K562 (cell line): Measurements from ENCODE around the gene MRGPRD. TPM values are rescaled to one million over a fixed set of nuclear protein-coding genes. Genes with fewer than 3 reads are reported as not detected.
"Not testable (repeated sequence)": the region's sequence is repeated elsewhere in the genome, so short reads cannot be mapped to it uniquely, and the experiment has no call there.

Source experiments
- ATAC-seq: fragments of 200-7000 bp; cut with Tn5 transposase; 3 replicates; pipeline ENCODE4 v1.9.1; 2020; ENCODE audit warnings: moderate library complexity
- BruUV-seq: library from RNA; stranded (reverse); fragments of 400-500 nt; replicated peaks from 2 replicates; lab custom pipeline; 2021; lab: Mats Ljungman, UMichigan
- CTCF ChIA-PET: fragments of 300-600 bp; formaldehyde crosslinking; extraction: SDS; loops from one replicate; lab custom pipeline; 2021; ENCODE audit warnings: low intra/inter-chr PET ratio; lab: Yijun Ruan, JAX
- POLR2A ChIA-PET: fragments of 300-600, 350-650 bp; sonication (Branson Sonifier 250); formaldehyde crosslinking; extraction: SDS; loops from one replicate; lab custom pipeline; 2021; ENCODE audit warnings: antibody characterized with exemption, inconsistent platforms; lab: Yijun Ruan, JAX
- DNase-seq, 4 experiments: peaks; one replicate each; pipeline versions ENCODE4 v3.0.0 to v3.0.0-alpha.2; 2011 to 2018; ENCODE audit warnings: low spot score in 3 of 4, mixed read lengths in 3 of 4; ENCODE audit errors: extremely low read depth in 1 of 4
- FAIRE-seq: peaks from 2 replicates; lab custom pipeline; 2011; peaks lifted over from hg19 to GRCh38; lab: Jason Lieb, UNC
- H2AFZ ChIP-seq: 2 replicates; pipeline ENCODE4 v1.6.0; 2011; ENCODE audit warnings: low read depth, low read length, control low read depth, inconsistent platforms
- H3K27ac ChIP-seq: fragments of 200-600 bp; 3 replicates; pipeline ENCODE4 v1.8.0; 2011; ENCODE audit warnings: low read depth, mild to moderate bottlenecking, control low read depth, inconsistent platforms, low read length, moderate library complexity, mixed read lengths; ENCODE audit errors: extremely low read depth
- H3K27me3 ChIP-seq, 2 experiments: fragments of 300-600 bp in 1 of 2; 2 replicates in 1 of 2; 3 replicates in 1 of 2; pipeline versions ENCODE4 v1.6.0 to v1.8.0; 2011; ENCODE audit warnings: inconsistent platforms in 2 of 2, low read length in 2 of 2, mild to moderate bottlenecking in 1 of 2, mixed read lengths in 1 of 2, moderate library complexity in 1 of 2; ENCODE audit not compliant: control insufficient read depth in 2 of 2, insufficient read depth in 2 of 2
- H3K36me3 ChIP-seq: fragments of 300-600 bp; 3 replicates; pipeline ENCODE4 v1.8.0; 2011; ENCODE audit warnings: mild to moderate bottlenecking, low read length, inconsistent platforms; ENCODE audit not compliant: control insufficient read depth, insufficient read depth
- H3K4me1 ChIP-seq, 2 experiments: fragments of 200-600 bp in 1 of 2; replicated peaks in 1 of 2; 2 replicates in 1 of 2; 3 replicates in 1 of 2; pipeline versions ENCODE4 v1.5.1 to v1.8.0; 2011; ENCODE audit warnings: inconsistent platforms in 2 of 2, low read length in 2 of 2, mild to moderate bottlenecking in 1 of 2, mixed read lengths in 1 of 2, moderate library complexity in 1 of 2; ENCODE audit not compliant: control insufficient read depth in 2 of 2, insufficient read depth in 2 of 2
- H3K4me2 ChIP-seq: 2 replicates; pipeline ENCODE4 v1.6.1; 2011; ENCODE audit warnings: low read length, control low read depth, inconsistent platforms, mixed read lengths; ENCODE audit not compliant: insufficient read depth
- H3K4me3 ChIP-seq: fragments of 200-600 bp; sonication (generic), shearing (Covaris generic); 2 replicates; pipeline ENCODE4 v1.5.1; 2016; ENCODE audit warnings: control low read depth, inconsistent platforms
- H3K79me2 ChIP-seq: fragments of 200-600 bp; 3 replicates; pipeline ENCODE4 v1.8.0; 2011; ENCODE audit warnings: low read length, inconsistent platforms; ENCODE audit not compliant: control insufficient read depth, insufficient read depth
- H3K9ac ChIP-seq, 2 experiments: 2 replicates each; pipeline versions ENCODE4 v1.6.0 to v1.6.1; 2011; ENCODE audit warnings: low read depth in 2 of 2, low read length in 2 of 2, control low read depth in 1 of 2, inconsistent platforms in 1 of 2, mild to moderate bottlenecking in 1 of 2, mixed read lengths in 1 of 2; ENCODE audit not compliant: insufficient read depth in 1 of 2
- H3K9me1 ChIP-seq: one replicate; pipeline ENCODE4 v1.6.0; 2011; ENCODE audit warnings: inconsistent platforms, mild to moderate bottlenecking, low read length, moderate library complexity; ENCODE audit not compliant: control insufficient read depth, insufficient read depth
- H3K9me3 ChIP-seq: replicated peaks from 2 replicates; pipeline ENCODE4 v1.5.1; 2011; ENCODE audit warnings: low read depth, low read length, inconsistent platforms; ENCODE audit not compliant: control insufficient read depth, insufficient read depth
- H4K20me1 ChIP-seq: replicated peaks from 2 replicates; pipeline ENCODE4 v1.6.1; 2011; ENCODE audit warnings: low read length, inconsistent platforms, mixed read lengths; ENCODE audit not compliant: control insufficient read depth, insufficient read depth
- HNRNPK ChIP-seq: fragments of 200-400 bp; formaldehyde crosslinking; IDR thresholded peaks from one replicate; pipeline ENCODE4 v1.6.1; 2018; ENCODE audit warnings: mild to moderate bottlenecking, low read depth, low read length; ENCODE audit not compliant: poor library complexity, severe bottlenecking
- POLR3G ChIP-seq: IDR thresholded peaks from 2 replicates; pipeline ENCODE4 v1.6.1; 2011; ENCODE audit not compliant: insufficient read length, insufficient replicate concordance; ENCODE audit errors: extremely low read depth
- SAFB2 ChIP-seq: fragments of 200-400 bp; formaldehyde crosslinking; IDR thresholded peaks from 2 replicates; pipeline ENCODE4 v1.6.1; 2018; ENCODE audit warnings: borderline replicate concordance, low read length, low read depth, moderate library complexity; ENCODE audit not compliant: severe bottlenecking
- ZFP36 ChIP-seq: fragments of 150-350 bp; IDR thresholded peaks from 2 replicates; pipeline ENCODE4 v1.6.1; 2018; ENCODE audit warnings: low read length, low read depth; ENCODE audit not compliant: partially characterized antibody
- ZFPM2 ChIP-seq: fragments of 250-450 bp; sonication (Bioruptor Pico); IDR thresholded peaks from 2 replicates; pipeline ENCODE4 v1.5.1; 2022; ENCODE audit warnings: mild to moderate bottlenecking
- ZNF143 ChIP-seq: sonication (generic); formaldehyde crosslinking; IDR thresholded peaks from 2 replicates; pipeline ENCODE4 v1.9.0; 2022; ENCODE audit warnings: mild to moderate bottlenecking, missing genetic modification reagents
- WGBS: fragments of 100-300 bp; shearing (Covaris generic); methylation state at CpG from one replicate; pipeline ENCODE4 v1.1.6; 2016; ENCODE audit warnings: low coverage, mixed read lengths; ENCODE audit not compliant: insufficient coverage; ENCODE audit errors: missing lambda C conversion rate; 5-methylcytosine and 5-hydroxymethylcytosine counted together
- in situ Hi-C: fragments of 300-500 bp; cut with MboI; formaldehyde crosslinking; loops from 4 replicates; pipeline ENCODE4 v1.15.0; 2018; ENCODE audit warnings: inconsistent platforms, mixed read lengths
- intact Hi-C: fragments of 100-400 bp; cut with micrococcal nuclease; formaldehyde crosslinking; loops from 2 replicates; pipeline ENCODE4 v1.14.2; 2022
- polyA plus RNA-seq, 8 experiments: library from polyadenylated mRNA; depleted of rRNA in 4 of 8; stranded (reverse) in 5 of 8; unstranded in 3 of 8; fragments of >200 nt; fragmentation: Nextera tagmentation in 2 of 8; fragmentation: Illumina TruSeq in 1 of 8; extraction: Ambion mirVana in 2 of 8; extraction: Trizol in 1 of 8; gene quantifications; 2 replicates each; pipeline versions ENCODE4 v1.2.1 to v1.2.3, GENCODE V29; 2011 to 2014; ENCODE audit warnings: inconsistent platforms in 1 of 8, missing spikeins in 1 of 8
- total RNA-seq, 7 experiments: library from RNA; depleted of rRNA in 6 of 7; stranded (reverse); fragments of >200 nt in 6 of 7; fragmentation: Illumina TruSeq in 2 of 7; extraction: Trizol in 2 of 7; gene quantifications; 2 replicates each; pipeline versions ENCODE4 v1.2.1 to v1.2.3, GENCODE V29; 2011 to 2021; ENCODE audit warnings: low replicate concordance in 1 of 7
- TF ChIP-seq, protein P1 (sequence below): sonication (generic); formaldehyde crosslinking; IDR thresholded peaks from 2 replicates; pipeline ENCODE4 v1.8.0; 2022; ENCODE audit warnings: missing genetic modification reagents, mild to moderate bottlenecking, borderline replicate concordance
- TF ChIP-seq, protein P2 (sequence below), 2 experiments: fragments of 200-800 bp in 1 of 2; sonication (Bioruptor generic) in 1 of 2; sonication (generic) in 1 of 2; formaldehyde crosslinking in 1 of 2; IDR thresholded peaks in 1 of 2; conservative IDR thresholded peaks in 1 of 2; 2 replicates each; pipeline versions ENCODE4 v1.5.0 to v1.6.1; 2016 to 2020; ENCODE audit warnings: missing compliant biosample characterization in 1 of 2, missing genetic modification characterization in 1 of 2, missing genetic modification reagents in 1 of 2

Gene MRGPRD
- total and polyA plus RNA-seq, 9 of the 15 experiments (the other 6 are each of a cell fraction or from before 2014, with no cell fraction given), result not detected

GRCh38 chr11:69000391-69000790 lies 19.6 kb upstream of the MRGPRD start:
- CTCF ChIA-PET, result no interaction called here
- POLR2A ChIA-PET, result interaction anchor here (0.5 to 0.7 kb wide), 2 partner anchors 334 to 1555 kb away, joined by 3 to 4 read pairs; no protein-coding TSS in a partner anchor
- no peak for FAIRE-seq

GRCh38 chr11:68999748-69000355 lies 19.1 kb upstream of the MRGPRD start:
- H4K20me1 ChIP-seq, H3K4me1 ChIP-seq, DNase-seq, ATAC-seq, POLR2A ChIA-PET, H3K4me3 ChIP-seq, H3K9me1 ChIP-seq, in situ Hi-C loops, intact Hi-C loops, H3K27ac ChIP-seq, H2AFZ ChIP-seq, H3K4me2 ChIP-seq, CTCF ChIA-PET, H3K36me3 ChIP-seq, FAIRE-seq, H3K79me2 ChIP-seq, BruUV-seq, H3K9ac ChIP-seq, H3K9me3 ChIP-seq: not testable (repeated sequence)
- peaks cover 62 to 92% of the 10 kb centered on the region in 2 experiments for H3K27me3 ChIP-seq
- 9% methylated on average over 12 of the region's 12 CpGs for WGBS

More at GRCh38 chr11:69000391-69000790, 19.6 kb upstream of the MRGPRD start:
- Histone ChIP-seq H2AFZ (no peak overlapping the region), H3K4me2 (no peak overlapping the region), H3K27me3 (peaks cover 66 to 98% of the 10 kb centered on the region in 2 experiments; a peak in 4 of 5 replicates), H3K4me1 (peaks cover 0 to 13% of the 10 kb centered on the region in 2 experiments; a peak in 3 of 5 replicates), H3K9me3 (no peaks in the 10 kb centered on the region), H4K20me1 (peaks cover 7% of the 10 kb centered on the region), H3K79me2 (no peaks in the 10 kb centered on the region), H3K36me3 (no peaks in the 10 kb centered on the region), H3K9ac (no peak overlapping the region), H3K27ac (no peak overlapping the region), H3K4me3 (no peak overlapping the region), H3K9me1 (no peaks in the 10 kb centered on the region)
- no TSS peak for BruUV-seq
- TF ChIP-seq, protein P1, sequence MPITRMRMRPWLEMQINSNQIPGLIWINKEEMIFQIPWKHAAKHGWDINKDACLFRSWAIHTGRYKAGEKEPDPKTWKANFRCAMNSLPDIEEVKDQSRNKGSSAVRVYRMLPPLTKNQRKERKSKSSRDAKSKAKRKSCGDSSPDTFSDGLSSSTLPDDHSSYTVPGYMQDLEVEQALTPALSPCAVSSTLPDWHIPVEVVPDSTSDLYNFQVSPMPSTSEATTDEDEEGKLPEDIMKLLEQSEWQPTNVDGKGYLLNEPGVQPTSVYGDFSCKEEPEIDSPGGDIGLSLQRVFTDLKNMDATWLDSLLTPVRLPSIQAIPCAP (CRISPR knock-in tag), result no peak
- TF ChIP-seq ZFP36 (no peak), HNRNPK (no peak), ZFPM2 (CRISPR knock-in tag) (no peak), SAFB2 (no peak), ZNF143 (CRISPR knock-in tag) (no peak), POLR3G (no peak)
- TF ChIP-seq, protein P2, sequence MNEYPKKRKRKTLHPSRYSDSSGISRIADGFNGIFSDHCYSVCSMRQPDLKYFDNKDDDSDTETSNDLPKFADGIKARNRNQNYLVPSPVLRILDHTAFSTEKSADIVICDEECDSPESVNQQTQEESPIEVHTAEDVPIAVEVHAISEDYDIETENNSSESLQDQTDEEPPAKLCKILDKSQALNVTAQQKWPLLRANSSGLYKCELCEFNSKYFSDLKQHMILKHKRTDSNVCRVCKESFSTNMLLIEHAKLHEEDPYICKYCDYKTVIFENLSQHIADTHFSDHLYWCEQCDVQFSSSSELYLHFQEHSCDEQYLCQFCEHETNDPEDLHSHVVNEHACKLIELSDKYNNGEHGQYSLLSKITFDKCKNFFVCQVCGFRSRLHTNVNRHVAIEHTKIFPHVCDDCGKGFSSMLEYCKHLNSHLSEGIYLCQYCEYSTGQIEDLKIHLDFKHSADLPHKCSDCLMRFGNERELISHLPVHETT (CRISPR knock-in tag; conservative IDR thresholded peaks at IDR 0.05 in 1 of 2, IDR thresholded peaks at IDR 0.05 in 1 of 2), result no peak
- intact Hi-C loops (no loop called here), in situ Hi-C loops (no loop called here)
- WGBS, result 9% methylated on average over 5 of the region's 5 CpGs
- ATAC-seq, result no peak
- no peak for DNase-seq
